OCI-LY1 (cell line): Measurements from ENCODE around the gene CAV3.

Experiments
- H2AFZ ChIP-seq: fragments of 200-600 bp; sonication (generic), shearing (Covaris generic); 2 replicates; pipeline ENCODE4 v1.6.0; 2014; ENCODE audit warnings: antibody characterized with exemption, mild to moderate bottlenecking, low read length
- H3F3A ChIP-seq: fragments of 200-600 bp; sonication (generic), shearing (Covaris generic); 2 replicates; pipeline ENCODE4 v1.6.0; 2014; ENCODE audit warnings: mild to moderate bottlenecking, antibody characterized with exemption, low read length, moderate library complexity; ENCODE audit not compliant: insufficient read depth
- H3K27ac ChIP-seq: fragments of 200-600 bp; sonication (generic); 2 replicates; pipeline ENCODE4 v1.5.1; 2014; ENCODE audit warnings: low read length, mixed run types, mild to moderate bottlenecking, low read depth; ENCODE audit not compliant: poor library complexity, severe bottlenecking
- H3K27me3 ChIP-seq: fragments of 200-600 bp; sonication (generic); 2 replicates; pipeline ENCODE4 v1.6.0; 2014; ENCODE audit warnings: antibody characterized with exemption, mild to moderate bottlenecking, low read length, moderate library complexity; ENCODE audit not compliant: insufficient read depth
- H3K36me3 ChIP-seq: fragments of 200-600 bp; sonication (generic); 2 replicates; pipeline ENCODE4 v1.6.1; 2014; ENCODE audit warnings: mild to moderate bottlenecking, antibody characterized with exemption, low read length, moderate library complexity, mixed read lengths; ENCODE audit not compliant: insufficient read depth
- H3K4me1 ChIP-seq: fragments of 200-600 bp; sonication (generic); 2 replicates; pipeline ENCODE4 v1.5.1; 2014; ENCODE audit warnings: mild to moderate bottlenecking, low read length, moderate library complexity; ENCODE audit not compliant: insufficient read depth, severe bottlenecking
- H3K4me2 ChIP-seq: fragments of 200-600 bp; sonication (generic), shearing (Covaris generic); 2 replicates; pipeline ENCODE4 v1.6.1; 2014; ENCODE audit warnings: low read length
- H3K4me3 ChIP-seq: fragments of 200-600 bp; sonication (generic); 2 replicates; pipeline ENCODE4 v1.5.1; 2014; ENCODE audit warnings: low read length, low read depth, mild to moderate bottlenecking, mixed read lengths; ENCODE audit not compliant: poor library complexity, severe bottlenecking
- H3K79me2 ChIP-seq: fragments of 200-600 bp; shearing (Covaris generic); 2 replicates; pipeline ENCODE4 v1.6.1; 2016; ENCODE audit warnings: mixed run types, low read length, mixed read lengths; ENCODE audit not compliant: insufficient read depth
- H3K9ac ChIP-seq: fragments of 200-600 bp; sonication (generic), shearing (Covaris generic); 2 replicates; pipeline ENCODE4 v1.6.1; 2014; ENCODE audit warnings: mild to moderate bottlenecking, low read length, mixed read lengths
- H3K9me2 ChIP-seq: fragments of 200-600 bp; sonication (generic), shearing (Covaris generic); 2 replicates; pipeline ENCODE4 v1.6.1; 2014; ENCODE audit warnings: low read depth, mild to moderate bottlenecking, low read length, mixed read lengths
- H3K9me3 ChIP-seq: fragments of 200-600 bp; shearing (Covaris generic); 2 replicates; pipeline ENCODE4 v1.6.1; 2014; ENCODE audit warnings: low read length, mixed read lengths
- H4K20me1 ChIP-seq: fragments of 200-600 bp; sonication (generic), shearing (Covaris generic); 2 replicates; pipeline ENCODE4 v1.6.0; 2016; ENCODE audit warnings: mild to moderate bottlenecking, low read length; ENCODE audit not compliant: insufficient read depth
- EZH2 ChIP-seq: fragments of 200-600 bp; sonication (generic), shearing (Covaris generic); IDR thresholded peaks from 2 replicates; pipeline ENCODE4 v1.8.0; 2017; ENCODE audit warnings: borderline replicate concordance, mixed run types, mild to moderate bottlenecking, antibody characterized with exemption, low read length, moderate library complexity, mixed read lengths
- TF ChIP-seq, protein P1 (sequence below): fragments of 200-600 bp; sonication (generic), shearing (Covaris generic); IDR thresholded peaks from 2 replicates; pipeline ENCODE4 v1.5.1; 2017; ENCODE audit warnings: mild to moderate bottlenecking, antibody characterized with exemption, low read length, moderate library complexity, mixed read lengths

The CAV3 gene

GRCh38 chr3:8722808-8723207 is 10.8 kb upstream of the CAV3 start:
- Histone ChIP-seq H3K36me3 (no peaks in the 10 kb centered on the region), H2AFZ (no peak overlapping the region), H3K9ac (no peak overlapping the region), H3K9me2 (no peaks in the 10 kb centered on the region), H3K4me3 (no peak overlapping the region), H3K4me2 (no peak overlapping the region), H3K79me2 (no peaks in the 10 kb centered on the region), H3F3A (no peaks in the 10 kb centered on the region), H3K9me3 (no peaks in the 10 kb centered on the region), H3K27me3 (no peaks in the 10 kb centered on the region), H3K4me1 (no peaks in the 10 kb centered on the region), H3K27ac (no peak overlapping the region), H4K20me1 (no peaks in the 10 kb centered on the region)
- TF ChIP-seq, protein P1, sequence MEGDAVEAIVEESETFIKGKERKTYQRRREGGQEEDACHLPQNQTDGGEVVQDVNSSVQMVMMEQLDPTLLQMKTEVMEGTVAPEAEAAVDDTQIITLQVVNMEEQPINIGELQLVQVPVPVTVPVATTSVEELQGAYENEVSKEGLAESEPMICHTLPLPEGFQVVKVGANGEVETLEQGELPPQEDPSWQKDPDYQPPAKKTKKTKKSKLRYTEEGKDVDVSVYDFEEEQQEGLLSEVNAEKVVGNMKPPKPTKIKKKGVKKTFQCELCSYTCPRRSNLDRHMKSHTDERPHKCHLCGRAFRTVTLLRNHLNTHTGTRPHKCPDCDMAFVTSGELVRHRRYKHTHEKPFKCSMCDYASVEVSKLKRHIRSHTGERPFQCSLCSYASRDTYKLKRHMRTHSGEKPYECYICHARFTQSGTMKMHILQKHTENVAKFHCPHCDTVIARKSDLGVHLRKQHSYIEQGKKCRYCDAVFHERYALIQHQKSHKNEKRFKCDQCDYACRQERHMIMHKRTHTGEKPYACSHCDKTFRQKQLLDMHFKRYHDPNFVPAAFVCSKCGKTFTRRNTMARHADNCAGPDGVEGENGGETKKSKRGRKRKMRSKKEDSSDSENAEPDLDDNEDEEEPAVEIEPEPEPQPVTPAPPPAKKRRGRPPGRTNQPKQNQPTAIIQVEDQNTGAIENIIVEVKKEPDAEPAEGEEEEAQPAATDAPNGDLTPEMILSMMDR = no peak
- TF ChIP-seq EZH2 = no peak

- no peak overlapping the region for H3K9ac ChIP-seq
- H3K27ac ChIP-seq = no peak overlapping the region
These were observed 10.0 kb upstream of the CAV3 start for GRCh38 chr3:8723612-8724011.

DNA sequence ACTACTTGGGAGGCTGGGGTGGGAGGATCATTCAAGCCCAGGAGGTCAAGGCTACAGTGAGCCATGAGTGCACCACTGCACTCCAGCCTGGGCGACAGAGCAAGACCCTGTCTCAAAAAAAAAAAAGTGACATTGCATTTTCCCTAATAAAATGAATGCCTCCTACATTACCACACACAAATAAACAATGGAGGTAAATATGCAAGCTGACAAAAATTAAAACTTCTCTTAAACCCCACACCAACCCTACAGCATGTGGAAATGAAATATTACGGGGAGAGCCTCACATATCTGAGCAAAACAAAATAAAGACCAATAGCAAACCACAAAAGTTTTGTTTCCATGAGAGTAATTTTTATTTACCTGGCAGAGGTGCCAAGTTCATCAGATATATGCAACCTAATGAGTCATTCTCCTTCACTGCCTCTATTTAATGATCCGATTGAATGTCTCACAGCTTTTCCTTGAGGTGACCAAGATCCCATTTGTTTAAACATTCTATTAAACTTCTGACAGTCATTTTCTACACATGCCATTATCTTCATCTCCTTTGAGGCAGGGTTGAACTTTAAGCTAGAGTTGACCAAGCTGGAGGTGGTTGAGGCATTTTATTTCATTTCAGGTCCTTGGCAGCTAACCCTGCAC is 9.4 kb upstream of the CAV3 start:
- Histone ChIP-seq H3K4me3 (no peak overlapping the region), H3K9me3 (no peaks in the 10 kb centered on the region), H3K4me1 (no peaks in the 10 kb centered on the region), H3K79me2 (no peaks in the 10 kb centered on the region), H2AFZ (no peak overlapping the region), H3F3A (no peaks in the 10 kb centered on the region), H3K36me3 (no peaks in the 10 kb centered on the region), H3K9me2 (no peaks in the 10 kb centered on the region), H3K27ac (no peak overlapping the region), H4K20me1 (no peaks in the 10 kb centered on the region), H3K4me2 (no peak overlapping the region), H3K9ac (no peak overlapping the region), H3K27me3 (no peaks in the 10 kb centered on the region)
- TF ChIP-seq EZH2 = no peak
- TF ChIP-seq, protein P1 = no peak

More at GRCh38 chr3:8723612-8724011, 10.0 kb upstream of the CAV3 start:
- no peaks in the 10 kb centered on the region for H3K79me2 ChIP-seq
- H3F3A ChIP-seq = no peaks in the 10 kb centered on the region
- no peaks in the 10 kb centered on the region for H3K9me2 ChIP-seq
- no peak overlapping the region for H2AFZ ChIP-seq
- no peaks in the 10 kb centered on the region for H3K36me3 ChIP-seq
- H3K4me2 ChIP-seq = no peak overlapping the region
- no peaks in the 10 kb centered on the region for H3K27me3 ChIP-seq
- no peaks in the 10 kb centered on the region for H3K9me3 ChIP-seq
- no peaks in the 10 kb centered on the region for H4K20me1 ChIP-seq
- TF ChIP-seq, protein P1 = no peak
- TF ChIP-seq EZH2 = no peak
- no peaks in the 10 kb centered on the region for H3K4me1 ChIP-seq
- H3K4me3 ChIP-seq = no peak overlapping the region
